ENCODE measurements around the gene GBGT1. TPM values are rescaled to one million over a fixed set of nuclear protein-coding genes. Genes with fewer than 3 reads are reported as not detected.
"Not testable (repeated sequence)": the region's sequence is repeated elsewhere in the genome, so short reads cannot be mapped to it uniquely, and the experiment has no call there.

GBGT1 gene
- total RNA-seq (2014; rRNA removed; shearing (Covaris generic)), result 15.7 and 22.4 TPM in 2 replicates
- polyA plus RNA-seq (2016; fragmentation: Nextera tagmentation; extraction: Ambion mirVana), result 3.7 and 4.9 TPM in 2 replicates
- long read RNA-seq, partial matches to known transcripts, result 0 of 9 reads
- long read RNA-seq, other reads (novel, unspliced or antisense), result 2 of 9 reads

DNA sequence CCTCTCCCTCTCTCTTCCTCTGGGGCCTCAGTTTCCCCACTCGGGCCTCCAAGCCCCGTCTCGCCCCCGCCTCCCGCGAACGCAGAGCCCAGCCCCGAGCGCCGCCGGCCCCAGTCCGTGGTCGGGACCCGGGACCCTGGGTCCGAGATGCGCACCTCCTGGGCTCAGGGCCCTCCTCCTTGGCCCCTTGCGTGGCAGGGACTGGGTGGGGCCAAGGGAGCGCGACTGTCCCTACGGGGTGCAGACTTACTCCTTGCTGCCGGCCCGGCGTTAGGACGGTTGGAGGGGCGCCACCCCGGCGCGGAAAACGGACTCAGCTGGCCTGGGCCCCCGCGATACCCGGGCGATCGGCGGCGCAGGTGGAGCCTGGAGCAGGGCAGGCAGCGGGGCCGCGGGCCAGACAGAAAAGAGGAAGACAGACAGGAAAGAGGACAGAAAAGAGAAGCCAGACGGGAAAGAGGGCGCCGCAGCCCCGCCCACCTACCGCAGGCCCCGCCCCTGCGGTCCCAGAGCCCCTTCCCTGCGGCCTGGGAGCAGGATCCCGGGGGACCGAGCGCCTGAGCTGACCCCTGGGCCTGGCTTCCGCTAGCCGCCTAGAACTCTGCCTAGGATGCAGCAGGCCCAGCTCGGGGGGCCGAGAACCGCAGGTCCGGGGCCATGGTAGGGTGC lies at the start of gene GBGT1:
Gene GBGT1 (minus strand): TSS at position 411 of the 669 bp plus-strand sequence. CDS start 1,502 bp downstream, outside the sequence.
- no peaks in the 10 kb centered on the region for H3K9me2 ChIP-seq (ENCODE audit: insufficient read depth)
- peak within 1 kb of the TSS; percentile 90 for H3K4me2 ChIP-seq
- peaks cover 6% of the 10 kb centered on the region; the same call in 2 of the 3 replicates for H3K4me1 Mint-ChIP-seq
- no peak for TF ChIP-seq ZNF114 (CRISPR knock-in tag; IDR thresholded peaks at IDR 0.05)
- peak; percentile 72 for TF ChIP-seq POLR2AphosphoS5 (IDR thresholded peaks at IDR 0.05; ENCODE audit: low read depth)
- no peak for TF ChIP-seq EZH2phosphoT487 (IDR thresholded peaks at IDR 0.05; ENCODE audit: unreplicated experiment)
- H4K20me1 ChIP-seq (replicated peaks; ENCODE audit: insufficient read depth), result no peaks in the 10 kb centered on the region; the same call in 1 of the 2 replicates
- no peaks in the 10 kb centered on the region for H3K4me1 ChIP-seq (ENCODE audit: insufficient read depth)
- H3K4me3 ChIP-seq, result peak within 1 kb of the TSS; percentile 89
- H2AFZ ChIP-seq, result peak within 1 kb of the TSS; percentile 95
- H3K9me3 Mint-ChIP-seq, result no peaks in the 10 kb centered on the region
- H3F3A ChIP-seq (replicated peaks; ENCODE audit: low read depth), result no peaks in the 10 kb centered on the region
- no peak within 1 kb of the TSS for H3K27ac ChIP-seq (ENCODE audit: low read depth)
- no peak within 1 kb of the TSS for H3K27ac Mint-ChIP-seq
- H3K27me3 ChIP-seq (ENCODE audit: insufficient read depth), result peaks cover 13% of the 10 kb centered on the region
- ATAC-seq, result peak; percentile 82
- H3K36me3 Mint-ChIP-seq (ENCODE audit: low read depth), result peaks cover 11% of the 10 kb centered on the region; the same call in 1 of the 3 replicates
- DNase-seq (ENCODE audit: low spot score), result peak; percentile 79
- no peaks in the 10 kb centered on the region for H3K79me2 ChIP-seq (replicated peaks; ENCODE audit: insufficient read depth)
- H3K4me3 Mint-ChIP-seq, result peak within 1 kb of the TSS; percentile 74
- H3K27me3 Mint-ChIP-seq (ENCODE audit: insufficient read depth, low read depth, poor library complexity), result peaks cover 25% of the 10 kb centered on the region
- no peaks in the 10 kb centered on the region for H3K36me3 ChIP-seq (ENCODE audit: insufficient read depth)

DNA sequence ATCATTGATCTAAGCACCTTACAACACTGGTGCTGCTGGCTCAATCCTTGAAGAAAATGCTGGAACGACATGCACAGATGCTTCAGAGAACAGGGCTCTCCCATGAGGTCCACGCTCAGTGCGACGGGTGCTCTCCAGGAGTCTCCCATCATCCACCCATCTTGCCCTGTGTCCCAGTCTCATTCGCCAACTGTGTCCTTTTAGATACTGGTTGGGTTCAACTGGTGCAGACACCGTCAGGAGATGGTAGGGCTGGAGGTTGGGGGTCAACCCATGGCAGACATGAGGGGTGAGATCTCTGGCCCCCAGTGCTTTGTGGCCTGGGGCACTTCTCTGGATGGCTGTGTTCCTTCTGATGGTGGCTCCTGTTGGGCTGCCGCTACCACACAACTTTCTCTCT lies 46.9 kb upstream of the GBGT1 start:
- H3K36me3 ChIP-seq (ENCODE audit: insufficient read depth), result no peaks in the 10 kb centered on the region
- no peaks in the 10 kb centered on the region for H4K20me1 ChIP-seq (replicated peaks; ENCODE audit: insufficient read depth)

DNA sequence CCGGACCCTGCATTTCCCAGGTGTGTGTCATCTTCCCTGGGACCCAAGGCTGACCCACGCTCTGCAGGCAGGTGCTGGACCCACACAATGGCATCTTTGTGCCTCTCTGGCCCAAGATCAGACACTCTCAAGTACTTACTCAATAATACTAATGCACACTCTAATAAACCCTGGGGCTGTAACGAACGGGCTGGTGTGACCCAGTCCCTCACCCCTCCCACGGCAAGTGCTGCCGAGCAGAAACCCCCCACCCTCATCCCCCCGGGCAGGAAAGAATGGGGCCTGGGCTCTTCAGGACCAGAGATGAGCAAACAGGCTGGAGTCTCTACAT lies 46.5 kb upstream of the GBGT1 start:
- Histone ChIP-seq H4K20me1 (replicated peaks; ENCODE audit: insufficient read depth) (no peaks in the 10 kb centered on the region), H2AFZ (no peak overlapping the region), H3K4me1 (ENCODE audit: insufficient read depth) (no peaks in the 10 kb centered on the region), H3K27me3 (ENCODE audit: insufficient read depth) (peaks cover 35% of the 10 kb centered on the region), H3K27ac (ENCODE audit: low read depth) (no peak overlapping the region), H3K4me3 (no peak overlapping the region), H3K4me2 (no peak overlapping the region), H3K79me2 (replicated peaks; ENCODE audit: insufficient read depth) (no peaks in the 10 kb centered on the region), H3K36me3 (ENCODE audit: insufficient read depth) (no peaks in the 10 kb centered on the region), H3F3A (replicated peaks; ENCODE audit: low read depth) (no peaks in the 10 kb centered on the region), H3K9me2 (ENCODE audit: insufficient read depth) (no peaks in the 10 kb centered on the region)
- no peaks in the 10 kb centered on the region for H3K36me3 Mint-ChIP-seq (ENCODE audit: low read depth)
- ATAC-seq (no peak), DNase-seq (ENCODE audit: low spot score) (no peak)
- H3K4me1 Mint-ChIP-seq, result no peaks in the 10 kb centered on the region
- peaks cover 40% of the 10 kb centered on the region for H3K27me3 Mint-ChIP-seq (ENCODE audit: insufficient read depth, low read depth, poor library complexity)
- TF ChIP-seq CREB1 (CRISPR knock-in tag; IDR thresholded peaks at IDR 0.05; ENCODE audit: low read depth) (no peak), NANOG (IDR thresholded peaks at IDR 0.05; ENCODE audit: borderline replicate concordance) (no peak), ZNF331 (CRISPR knock-in tag; IDR thresholded peaks at IDR 0.05; ENCODE audit: low read depth) (no peak)
- TF ChIP-seq, protein P1, sequence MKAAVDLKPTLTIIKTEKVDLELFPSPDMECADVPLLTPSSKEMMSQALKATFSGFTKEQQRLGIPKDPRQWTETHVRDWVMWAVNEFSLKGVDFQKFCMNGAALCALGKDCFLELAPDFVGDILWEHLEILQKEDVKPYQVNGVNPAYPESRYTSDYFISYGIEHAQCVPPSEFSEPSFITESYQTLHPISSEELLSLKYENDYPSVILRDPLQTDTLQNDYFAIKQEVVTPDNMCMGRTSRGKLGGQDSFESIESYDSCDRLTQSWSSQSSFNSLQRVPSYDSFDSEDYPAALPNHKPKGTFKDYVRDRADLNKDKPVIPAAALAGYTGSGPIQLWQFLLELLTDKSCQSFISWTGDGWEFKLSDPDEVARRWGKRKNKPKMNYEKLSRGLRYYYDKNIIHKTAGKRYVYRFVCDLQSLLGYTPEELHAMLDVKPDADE (IDR thresholded peaks at IDR 0.05), result no peak
- H3K27ac Mint-ChIP-seq, result no peak overlapping the region
- H3K4me3 Mint-ChIP-seq, result no peak overlapping the region
- H3K9me3 Mint-ChIP-seq, result peaks cover 8% of the 10 kb centered on the region; the same call in 2 of the 3 replicates

More for the DNA sequence above, 46.9 kb upstream of the GBGT1 start:
- Histone ChIP-seq H3F3A (replicated peaks; ENCODE audit: low read depth) (no peaks in the 10 kb centered on the region), H3K27ac (ENCODE audit: low read depth) (no peak overlapping the region), H3K4me1 (ENCODE audit: insufficient read depth) (no peaks in the 10 kb centered on the region), H3K4me2 (no peak overlapping the region), H3K4me3 (no peak overlapping the region), H2AFZ (no peak overlapping the region), H3K79me2 (replicated peaks; ENCODE audit: insufficient read depth) (no peaks in the 10 kb centered on the region), H3K27me3 (ENCODE audit: insufficient read depth) (peaks cover 40% of the 10 kb centered on the region), H3K9me2 (ENCODE audit: insufficient read depth) (no peaks in the 10 kb centered on the region)
- Mint-ChIP-seq H3K27ac (no peak overlapping the region), H3K9me3 (peaks cover 8% of the 10 kb centered on the region; the same call in 2 of the 3 replicates), H3K36me3 (ENCODE audit: low read depth) (no peaks in the 10 kb centered on the region), H3K27me3 (ENCODE audit: insufficient read depth, low read depth, poor library complexity) (peaks cover 38% of the 10 kb centered on the region), H3K4me1 (no peaks in the 10 kb centered on the region), H3K4me3 (no peak overlapping the region)
- no peak for DNase-seq (ENCODE audit: low spot score)
- TF ChIP-seq, protein P1 (IDR thresholded peaks at IDR 0.05), result no peak
- no peak for ATAC-seq

DNA sequence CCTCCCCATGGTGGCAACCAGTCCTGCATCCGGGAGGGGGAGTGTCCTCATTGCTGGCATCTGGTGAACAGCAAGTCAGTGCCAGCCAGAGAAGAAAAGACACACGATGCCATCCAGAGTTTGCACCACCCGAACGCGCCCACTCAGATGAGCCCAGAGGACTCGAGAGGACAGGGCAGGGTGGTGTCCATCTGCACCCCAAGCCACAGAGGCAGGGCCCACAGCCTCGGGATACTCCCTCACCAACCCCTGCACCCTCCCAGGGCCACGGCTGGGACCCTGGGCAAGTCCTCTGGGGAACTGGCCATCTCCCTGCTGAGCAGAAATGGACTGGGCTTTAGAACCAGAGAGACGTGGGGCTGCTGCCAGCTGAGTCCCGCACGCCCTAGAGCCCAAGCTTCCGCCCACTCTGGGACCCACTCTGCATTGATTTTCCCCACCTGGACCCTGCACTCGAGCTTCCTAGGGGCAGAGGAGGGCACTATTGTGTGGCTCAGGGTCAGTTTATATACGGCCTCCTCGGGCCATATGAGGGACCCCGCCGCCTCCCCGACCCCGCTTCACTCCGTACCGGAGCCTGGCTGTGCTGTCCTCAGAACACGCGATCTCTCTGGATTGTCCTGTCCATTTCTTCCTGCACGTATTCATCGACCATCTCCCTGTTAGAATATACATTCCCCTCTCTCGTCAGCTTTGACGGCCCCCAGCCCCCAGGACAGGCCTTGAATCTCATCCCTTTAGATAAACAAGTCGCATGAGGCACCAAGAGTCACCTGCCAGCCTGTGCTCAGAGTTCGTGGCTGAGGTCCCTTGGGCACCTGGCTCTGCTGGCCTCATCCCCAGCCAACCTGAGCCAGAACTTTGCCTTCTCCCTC lies 45.9 kb upstream of the GBGT1 start:
- peaks cover 30% of the 10 kb centered on the region for H3K27me3 ChIP-seq (ENCODE audit: insufficient read depth)
- DNase-seq (ENCODE audit: low spot score); H3K36me3 ChIP-seq (ENCODE audit: insufficient read depth); H4K20me1 ChIP-seq (replicated peaks; ENCODE audit: insufficient read depth); H3K4me1 ChIP-seq (ENCODE audit: insufficient read depth); H3K36me3 Mint-ChIP-seq (ENCODE audit: low read depth); H3F3A ChIP-seq (replicated peaks; ENCODE audit: low read depth); H3K9me3 Mint-ChIP-seq; H3K27ac ChIP-seq (ENCODE audit: low read depth); H3K79me2 ChIP-seq (replicated peaks; ENCODE audit: insufficient read depth); H3K4me2 ChIP-seq; H3K4me3 Mint-ChIP-seq; H2AFZ ChIP-seq; H3K4me3 ChIP-seq; ATAC-seq; H3K27ac Mint-ChIP-seq; H3K4me1 Mint-ChIP-seq; H3K9me2 ChIP-seq (ENCODE audit: insufficient read depth): not testable (repeated sequence)
- peaks cover 40% of the 10 kb centered on the region for H3K27me3 Mint-ChIP-seq (ENCODE audit: insufficient read depth, low read depth, poor library complexity)

Data from GM23338 (cell line).